Measurements from ENCODE around the gene MAP1A. TPM values are rescaled to one million over a fixed set of nuclear protein-coding genes. Genes with fewer than 3 reads are reported as not detected.

The MAP1A gene
- total RNA-seq (2014; rRNA removed; shearing (Covaris generic)), result 10.0 and 16.4 TPM in 2 replicates

DNA sequence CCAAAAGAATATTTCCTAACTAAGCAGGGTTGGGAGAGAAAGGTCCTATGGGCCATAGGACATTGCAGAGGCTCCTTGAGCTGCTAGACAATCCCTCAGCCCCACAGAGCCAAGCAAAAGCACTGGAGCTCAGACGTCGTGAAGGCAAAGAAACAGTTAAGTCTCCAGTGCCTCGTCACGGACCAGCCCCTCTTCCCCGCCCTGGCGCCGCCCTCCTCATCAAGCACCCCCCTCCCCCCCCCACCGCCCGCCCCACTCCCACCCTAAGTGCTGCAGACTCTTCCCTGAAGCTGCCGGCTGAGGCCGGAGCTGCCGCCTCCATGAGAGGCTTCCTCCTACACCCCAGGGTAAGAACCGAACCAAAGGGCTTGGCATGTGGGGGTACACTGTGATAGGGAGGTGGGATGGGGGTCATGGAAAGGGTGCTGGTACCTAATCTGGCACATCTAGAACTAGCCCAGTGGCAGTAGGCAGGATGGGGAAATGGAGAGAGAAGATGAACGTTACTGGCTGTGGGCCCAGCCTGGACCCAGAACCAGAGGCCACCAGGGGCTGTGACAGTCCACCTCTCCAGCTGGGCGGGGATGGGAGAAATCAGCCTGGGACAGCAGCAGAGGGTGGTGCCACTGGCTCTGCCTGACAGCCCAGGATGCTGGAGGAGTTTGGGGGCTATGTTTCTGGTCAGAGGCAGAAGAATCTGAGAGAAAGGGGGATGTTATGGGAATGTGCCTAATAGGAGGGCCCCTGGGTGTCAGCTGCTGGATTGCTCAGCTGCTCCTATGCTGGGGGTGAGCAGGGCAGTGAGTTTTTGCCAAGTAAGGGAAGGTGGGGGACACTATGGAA, at the start of gene MAP1A:
Gene MAP1A (plus strand): TSS at position 255 of the 843 bp plus-strand sequence. CDS start 3,866 bp downstream, outside the sequence.
- DNase-seq (ENCODE audit: low spot score), result peak; percentile 88
- in situ Hi-C loops (cut with HindIII; ENCODE audit: low sequenced_read_pairs), result no loop called here

GRCh38 chr15:43469867-43470266, 47.5 kb upstream of the MAP1A start:
- in situ Hi-C loops (cut with HindIII; ENCODE audit: low sequenced_read_pairs), result no loop called here
- no peak for DNase-seq (ENCODE audit: low spot score)

- DNase-seq (ENCODE audit: low spot score), result no peak
- in situ Hi-C loops (cut with HindIII; ENCODE audit: low sequenced_read_pairs), result no loop called here
These were observed 45.4 kb upstream of the MAP1A start for GRCh38 chr15:43471975-43472374.

GRCh38 chr15:43473885-43474284, 43.5 kb upstream of the MAP1A start:
- in situ Hi-C loops (cut with HindIII; ENCODE audit: low sequenced_read_pairs), result no loop called here
- DNase-seq (ENCODE audit: low spot score), result no peak

DNA sequence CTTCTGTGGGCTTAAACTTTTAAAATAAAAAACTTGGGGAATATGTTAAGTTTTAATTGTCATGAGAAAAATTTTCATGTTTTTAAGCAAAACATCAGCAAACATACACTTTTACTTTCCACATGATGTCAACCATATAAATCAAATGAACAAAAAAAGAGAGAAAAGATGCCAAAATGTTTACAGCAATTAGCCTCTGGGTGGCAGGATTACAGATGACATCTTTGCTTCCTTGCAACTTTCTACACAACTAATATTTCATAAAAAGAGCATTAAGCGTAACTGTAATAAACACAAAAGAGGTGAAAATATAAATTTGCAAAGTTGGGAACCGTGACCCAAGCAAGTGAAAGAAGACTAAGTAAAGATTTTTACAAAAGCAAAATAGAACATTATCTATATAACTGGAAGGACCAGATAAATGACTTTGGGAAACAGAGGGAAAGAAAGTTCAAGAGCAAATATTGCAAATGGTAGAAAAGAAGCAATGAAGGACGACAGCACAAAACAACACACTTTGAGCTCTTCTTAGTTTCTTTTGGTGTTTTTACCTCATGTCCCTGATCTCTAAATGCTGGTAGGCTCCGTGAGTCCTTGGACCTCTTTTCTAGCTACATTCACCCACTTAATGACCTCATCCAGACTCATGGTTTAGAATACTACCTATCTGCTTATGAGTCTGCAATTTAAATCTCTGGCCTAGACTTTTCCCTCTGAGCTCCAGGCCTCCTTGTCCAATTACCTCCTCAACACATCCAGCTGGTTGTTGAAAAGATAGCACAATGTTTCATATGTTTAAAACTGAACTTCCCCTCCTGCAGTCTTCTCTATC, 33.9 kb upstream of the MAP1A start:
- peak; percentile 45 for DNase-seq (ENCODE audit: low spot score)
- in situ Hi-C loops (cut with HindIII; ENCODE audit: low sequenced_read_pairs), result no loop called here

DNA sequence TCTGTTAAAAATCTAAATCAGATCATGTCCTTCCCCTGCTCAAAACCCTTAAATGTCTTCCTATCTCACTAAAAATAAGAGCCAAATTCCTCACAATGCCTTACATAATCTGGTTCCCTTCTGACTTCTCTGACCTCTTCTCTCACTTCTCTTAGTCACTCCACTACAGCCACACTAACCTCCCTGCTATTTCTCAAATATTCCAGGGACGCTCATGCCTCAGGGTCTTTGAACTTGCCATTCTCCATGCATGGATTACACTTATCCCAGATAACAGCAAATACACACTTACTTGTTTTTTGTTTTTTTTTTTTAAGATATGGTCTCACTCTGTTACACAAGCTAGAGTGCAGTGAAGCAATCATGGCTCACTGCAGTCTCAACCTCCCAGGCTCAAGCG, 33.0 kb upstream of the MAP1A start:
- no peak for DNase-seq (ENCODE audit: low spot score)
- in situ Hi-C loops (cut with HindIII; ENCODE audit: low sequenced_read_pairs), result no loop called here

GRCh38 chr15:43487271-43487895, 30.0 kb upstream of the MAP1A start:
- in situ Hi-C loops (cut with HindIII; ENCODE audit: low sequenced_read_pairs), result no loop called here
- no peak for DNase-seq (ENCODE audit: low spot score)

DNA sequence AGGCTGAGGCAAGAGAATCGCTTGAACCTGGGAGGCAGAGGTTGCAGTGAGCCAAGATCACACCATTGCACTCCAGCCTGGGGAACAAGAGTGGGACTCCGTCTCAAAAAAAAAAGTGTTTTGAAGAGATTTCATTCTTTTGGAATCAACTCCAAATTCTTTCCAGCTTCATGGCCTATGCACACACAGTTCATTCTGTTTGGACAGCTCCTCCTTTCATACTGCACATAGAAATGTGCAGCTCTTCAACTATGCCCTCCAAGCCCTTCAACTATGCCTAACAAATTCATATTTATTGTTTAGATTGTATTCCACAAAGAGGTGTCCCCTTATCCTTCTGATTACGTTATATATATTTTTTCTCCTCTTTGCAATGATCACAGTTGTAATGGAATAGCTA, 28.6 kb upstream of the MAP1A start:
- in situ Hi-C loops (cut with HindIII; ENCODE audit: low sequenced_read_pairs), result no loop called here
- no peak for DNase-seq (ENCODE audit: low spot score)

DNA sequence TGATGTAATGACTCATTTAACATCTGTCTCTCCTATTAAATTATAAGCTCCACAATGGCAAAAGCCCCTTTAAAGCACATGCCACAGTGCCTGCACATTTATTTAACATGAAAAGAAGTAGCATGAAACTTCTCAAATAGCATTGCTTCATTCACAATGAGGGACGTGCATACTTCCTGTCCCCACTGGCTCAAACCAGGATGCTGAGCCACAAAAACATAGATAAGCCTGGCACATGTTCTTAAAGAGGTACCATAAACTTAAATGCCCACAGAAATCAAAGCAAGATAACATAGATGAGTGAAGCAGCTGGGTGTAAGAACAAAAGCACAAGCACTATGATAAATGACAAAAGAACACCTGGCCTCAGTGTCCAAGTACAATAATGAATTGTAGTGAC, 28.2 kb upstream of the MAP1A start:
- peak; percentile 23 for DNase-seq (ENCODE audit: low spot score)
- in situ Hi-C loops (cut with HindIII; ENCODE audit: low sequenced_read_pairs), result no loop called here

DNA sequence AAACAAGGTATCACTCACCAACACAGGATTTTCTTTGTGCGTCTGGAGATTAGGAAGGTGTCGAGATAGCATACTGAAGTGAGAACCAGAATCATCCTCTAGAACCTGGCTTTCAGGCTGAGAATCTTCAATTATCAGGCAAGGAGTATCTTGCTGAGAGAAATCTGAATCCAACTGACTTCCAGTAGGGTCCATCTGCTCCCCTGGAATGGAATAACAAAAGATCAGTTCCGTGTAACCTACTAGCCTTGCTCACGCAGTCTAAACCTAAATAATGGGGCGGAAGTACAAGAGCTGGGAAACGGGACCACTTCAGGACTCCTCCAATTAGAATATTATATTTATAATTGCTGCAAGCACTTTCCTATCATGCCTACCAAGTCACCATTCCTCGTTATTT, 25.1 kb upstream of the MAP1A start:
- peak; percentile 63 for DNase-seq (ENCODE audit: low spot score)
- in situ Hi-C loops (cut with HindIII; ENCODE audit: low sequenced_read_pairs), result no loop called here

GRCh38 chr15:43492673-43493601, 24.5 kb upstream of the MAP1A start, which contains the start of gene TP53BP1:
Gene TP53BP1, minus strand, starts transcription at chr15:43493156. Its CDS starts 113 bp downstream, at chr15:43493043.
- peak; percentile 98 for DNase-seq (ENCODE audit: low spot score)
- in situ Hi-C loops (cut with HindIII; ENCODE audit: low sequenced_read_pairs), result no loop called here

- no peak for DNase-seq (ENCODE audit: low spot score)
- in situ Hi-C loops (cut with HindIII; ENCODE audit: low sequenced_read_pairs), result no loop called here
These were observed 23.5 kb upstream of the MAP1A start for GRCh38 chr15:43493703-43494472.

GRCh38 chr15:43498990-43499389, 18.4 kb upstream of the MAP1A start:
- no peak for DNase-seq (ENCODE audit: low spot score)
- in situ Hi-C loops (cut with HindIII; ENCODE audit: low sequenced_read_pairs), result no loop called here

DNA sequence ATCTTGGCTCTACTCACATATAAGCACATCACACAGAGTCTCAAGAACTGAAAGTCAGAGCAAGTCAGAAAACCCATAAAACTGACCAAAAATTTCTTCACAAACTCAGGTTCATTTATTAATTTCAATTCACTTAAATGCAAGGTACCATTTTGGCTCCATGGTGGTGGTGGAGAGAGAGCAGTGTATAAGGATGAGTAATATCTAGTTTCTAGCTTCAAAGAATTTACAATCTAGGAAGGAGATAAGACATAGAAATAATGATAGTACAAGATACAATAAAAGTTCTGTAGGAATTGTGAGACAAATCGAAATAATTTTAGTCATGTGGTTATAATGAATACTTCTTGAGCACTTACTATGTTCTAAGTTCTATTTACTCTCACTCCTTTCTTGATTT, 17.8 kb upstream of the MAP1A start:
- in situ Hi-C loops (cut with HindIII; ENCODE audit: low sequenced_read_pairs), result no loop called here
- DNase-seq (ENCODE audit: low spot score), result no peak

DNA sequence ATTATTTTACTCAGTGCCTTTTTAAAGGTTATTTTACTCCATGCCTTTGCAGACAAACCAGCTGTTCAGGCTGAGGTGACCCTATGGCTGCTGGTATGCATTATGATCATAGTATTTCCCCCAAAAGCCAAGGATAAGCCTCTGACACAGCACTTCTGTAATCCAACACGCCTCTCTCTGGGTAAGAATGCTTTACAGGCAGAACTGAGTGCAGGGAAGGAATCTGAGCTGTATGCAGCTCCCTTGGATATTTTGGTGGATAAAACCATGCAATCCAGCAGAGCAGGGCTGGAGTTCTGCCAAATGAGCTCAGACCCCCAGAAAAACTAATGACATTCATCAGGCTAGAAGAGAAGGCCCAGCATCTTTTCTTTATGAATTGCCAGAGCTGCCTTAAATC, 11.7 kb upstream of the MAP1A start:
- DNase-seq (ENCODE audit: low spot score), result no peak
- in situ Hi-C loops (cut with HindIII; ENCODE audit: low sequenced_read_pairs), result no loop called here

DNA sequence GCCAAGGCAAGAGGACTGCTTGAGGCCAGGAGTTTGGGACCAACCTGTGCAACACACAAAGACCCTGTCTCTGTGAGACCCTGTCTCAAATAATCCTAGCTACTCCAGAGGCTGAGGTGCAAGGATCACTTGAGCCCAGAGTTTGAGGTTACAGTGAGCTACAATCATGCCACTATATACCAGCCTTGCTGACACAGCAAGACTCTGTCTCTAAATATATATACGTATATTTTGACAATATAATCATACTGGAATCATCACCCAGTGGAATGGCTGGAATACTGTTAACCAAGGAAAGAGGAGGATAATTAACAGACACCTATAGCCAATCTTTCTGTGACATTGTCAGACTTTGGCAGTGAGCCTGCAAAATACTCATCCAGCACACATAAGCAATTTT, 9.0 kb upstream of the MAP1A start:
- no peak for DNase-seq (ENCODE audit: low spot score)
- in situ Hi-C loops (cut with HindIII; ENCODE audit: low sequenced_read_pairs), result no loop called here

DNA sequence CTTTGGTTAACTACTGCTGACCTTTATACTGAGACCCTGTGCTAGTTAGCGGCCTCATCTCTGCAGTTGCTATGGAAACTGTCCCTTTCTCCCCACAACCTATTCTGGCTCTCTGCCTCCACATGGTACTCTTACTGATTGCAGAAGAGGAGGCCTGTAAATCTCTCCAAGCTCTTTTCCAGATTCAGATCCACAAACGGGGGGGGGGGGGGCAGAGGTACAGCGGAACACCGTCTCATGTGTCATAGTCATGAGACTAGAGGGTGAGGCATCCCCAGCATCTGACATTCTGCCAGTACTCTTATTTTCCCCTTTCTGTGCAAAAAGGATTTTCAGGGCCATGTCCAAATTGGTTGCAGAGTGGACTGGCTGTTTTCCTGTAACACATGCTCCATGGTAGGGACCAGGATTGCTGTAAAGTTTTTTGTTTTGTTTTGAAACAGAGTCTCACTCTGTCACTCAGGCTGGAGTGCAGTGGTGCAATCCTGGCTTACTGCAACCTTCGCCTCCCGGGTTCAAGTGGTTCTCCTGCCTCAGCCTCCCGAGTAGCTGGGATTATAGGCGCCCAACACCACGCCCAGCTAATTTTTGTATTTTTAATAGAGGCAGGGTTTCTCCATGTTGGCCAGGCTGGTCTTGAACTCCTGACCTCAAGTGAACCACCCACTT, 8.3 kb upstream of the MAP1A start:
- peak; percentile 61 for DNase-seq (ENCODE audit: low spot score)
- in situ Hi-C loops (cut with HindIII; ENCODE audit: low sequenced_read_pairs), result no loop called here
